Measurements from ENCODE around the gene VWC2L. TPM values are rescaled to one million over a fixed set of nuclear protein-coding genes. Genes with fewer than 3 reads are reported as not detected.

Gene VWC2L
- total and polyA plus RNA-seq, 2 of the 8 experiments (the other 6 are each of a cell fraction or from before 2014, with no cell fraction given) = not detected

DNA sequence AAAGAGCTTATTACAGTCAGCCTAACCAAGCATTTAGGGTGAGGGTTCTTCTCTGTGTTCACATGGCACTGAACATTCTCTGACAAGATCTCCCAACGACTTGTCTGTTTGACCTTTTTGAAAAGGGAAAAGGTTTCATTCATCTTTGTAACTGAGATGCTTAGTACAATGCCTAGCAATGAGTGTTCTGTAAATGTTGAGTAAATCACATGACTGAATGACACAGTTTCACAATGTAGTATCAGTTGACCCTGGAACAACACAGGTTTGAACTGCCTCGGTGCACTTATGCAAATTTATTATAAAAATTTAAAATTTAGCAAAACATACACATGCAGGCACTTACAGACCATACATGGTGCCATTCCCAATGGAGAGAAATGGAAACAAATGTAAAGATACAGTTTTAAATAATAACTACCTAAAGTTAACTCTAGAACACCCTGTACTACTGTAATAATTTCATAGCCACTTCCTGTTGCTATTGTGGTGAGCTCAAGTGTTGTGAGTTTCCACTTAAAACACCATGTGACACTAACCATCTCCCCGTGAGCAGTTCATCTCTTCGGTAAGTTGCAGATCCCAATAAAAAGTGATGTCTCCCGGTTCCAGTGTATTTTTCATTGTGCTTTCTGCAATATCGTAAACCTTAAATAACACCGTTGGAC is 34.1 kb upstream of the VWC2L start (continued):
- no peak for TF ChIP-seq EP300 (IDR thresholded peaks at IDR 0.05; ENCODE audit: borderline replicate concordance in 1 of 2, low read depth in 2 of 2, low read length in 2 of 2)
- TF ChIP-seq JUN (IDR thresholded peaks at IDR 0.05; ENCODE audit: low read depth, low read length) = no peak
- no peak for TF ChIP-seq KDM5A (IDR thresholded peaks at IDR 0.05; ENCODE audit: low read length)

All from H1 (cell line).